Measurements from ENCODE around the gene DLG5.

DLG5 gene

DNA sequence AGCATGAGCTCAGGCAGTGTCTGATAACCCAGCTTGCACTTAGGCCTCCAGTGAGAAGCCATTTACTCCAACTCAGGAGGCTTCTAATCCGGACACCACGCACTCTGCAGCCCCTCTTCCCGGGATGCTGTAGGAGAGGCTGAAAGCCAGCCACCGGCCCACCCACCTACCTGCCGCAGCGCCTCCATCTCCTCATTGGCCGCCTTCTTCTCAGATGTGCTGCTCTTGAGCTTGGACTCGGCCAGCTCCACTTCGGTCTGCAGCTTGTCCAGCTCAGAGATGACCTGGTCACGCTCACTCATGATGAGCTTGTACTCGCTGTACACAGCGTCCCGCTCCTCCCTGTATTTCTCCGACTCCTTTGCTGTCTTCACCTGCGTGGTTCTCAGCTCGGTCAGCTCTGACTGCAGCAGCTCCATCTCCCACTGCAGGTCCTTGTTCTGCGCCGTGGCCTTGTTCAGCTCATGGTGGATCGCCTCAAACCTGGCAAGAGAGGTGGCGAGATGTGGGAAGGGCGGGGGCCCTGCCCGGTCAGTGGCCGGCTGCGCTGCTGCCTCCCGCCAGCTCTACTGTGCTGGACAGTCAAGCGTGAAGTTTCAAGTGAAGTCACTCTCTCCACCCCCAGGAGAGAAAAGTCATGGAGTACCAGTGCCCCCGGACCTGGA is 84.7 kb downstream of the DLG5 start:
- no peak for FAIRE-seq

DNA sequence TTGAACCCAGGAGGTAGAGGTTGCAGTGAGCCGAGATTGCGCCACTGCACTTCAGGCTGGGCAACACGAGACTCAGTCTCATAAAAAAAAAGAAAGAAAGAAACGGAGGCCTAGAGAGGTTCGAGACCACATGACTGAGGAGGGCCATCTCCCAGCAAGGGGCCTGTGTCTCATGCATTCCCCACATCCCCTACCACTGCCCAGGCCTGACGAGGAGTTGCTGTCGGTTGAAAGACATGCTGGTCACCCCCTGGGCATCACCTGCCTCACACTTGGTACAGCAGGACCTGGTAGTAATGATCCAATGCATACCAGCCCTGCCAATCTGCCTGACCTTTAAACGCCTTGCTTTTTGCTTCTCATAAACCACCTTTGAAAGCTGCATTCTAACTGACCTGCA is 85.9 kb downstream of the DLG5 start:
- no peak for FAIRE-seq

DNA sequence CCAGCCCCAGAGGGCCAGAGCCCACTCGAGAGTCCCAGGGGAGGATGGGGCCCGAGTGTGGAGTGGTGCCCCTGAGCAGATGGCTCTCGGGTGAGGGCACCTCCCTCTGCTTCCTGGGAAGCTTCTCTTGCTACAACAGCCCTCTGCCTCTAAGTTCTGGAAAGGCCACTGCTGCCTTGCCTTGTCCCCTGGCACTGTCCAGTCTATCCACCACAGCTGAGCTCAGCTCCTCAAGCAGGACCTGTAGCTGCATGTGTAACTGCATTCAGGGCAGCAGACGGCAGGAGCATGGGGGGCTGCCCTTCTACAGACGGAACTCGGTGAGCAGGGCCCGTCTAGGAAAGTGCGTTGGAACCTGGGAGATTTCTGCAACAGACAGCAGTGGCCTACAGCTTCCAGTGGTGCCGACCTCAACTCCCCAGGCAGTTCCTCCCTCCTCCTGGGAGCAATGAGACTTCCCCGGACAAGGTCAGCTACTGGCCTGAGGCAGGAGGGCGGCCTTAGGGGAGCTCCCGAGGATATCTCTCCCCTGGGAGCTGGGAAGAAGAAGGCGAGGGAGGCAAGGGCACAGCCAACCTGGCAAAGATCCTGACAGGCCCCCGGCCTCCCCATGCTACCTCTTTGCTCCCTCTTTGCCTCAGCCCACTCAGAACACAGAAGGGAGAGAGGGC is 88.5 kb downstream of the DLG5 start:
- FAIRE-seq = no peak

DNA sequence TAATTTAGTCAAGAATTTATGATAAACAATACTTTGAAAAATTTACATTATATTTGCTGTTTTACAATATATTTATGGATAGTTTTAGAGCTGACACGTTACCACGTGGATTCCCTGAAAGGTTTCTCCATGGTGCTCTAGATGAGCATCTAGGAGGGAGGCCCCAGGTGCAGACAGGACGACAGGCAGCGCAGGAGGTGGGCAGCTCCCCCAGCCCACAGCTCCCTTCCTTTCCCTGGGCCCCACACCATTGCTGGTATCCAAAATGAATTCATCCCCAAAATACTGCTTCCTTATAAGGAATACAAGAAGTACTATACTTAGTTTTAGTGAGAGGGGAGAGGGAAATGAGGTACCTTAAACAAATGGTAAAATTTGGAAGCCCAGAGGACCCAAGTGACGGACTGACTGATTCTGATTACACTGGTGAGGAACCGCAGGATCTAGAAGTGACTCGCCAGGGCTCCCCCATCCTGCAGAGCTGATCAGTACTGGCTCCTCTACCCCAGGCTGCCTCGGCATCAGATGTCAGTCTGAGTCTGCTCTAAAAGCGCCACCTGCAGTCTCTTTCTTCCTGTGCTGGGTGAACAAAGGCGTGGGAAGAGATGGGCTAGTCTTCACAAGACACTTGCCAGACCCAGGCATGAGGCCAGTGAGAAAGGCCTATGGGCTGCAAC is 89.2 kb downstream of the DLG5 start:
- FAIRE-seq = no peak

DNA sequence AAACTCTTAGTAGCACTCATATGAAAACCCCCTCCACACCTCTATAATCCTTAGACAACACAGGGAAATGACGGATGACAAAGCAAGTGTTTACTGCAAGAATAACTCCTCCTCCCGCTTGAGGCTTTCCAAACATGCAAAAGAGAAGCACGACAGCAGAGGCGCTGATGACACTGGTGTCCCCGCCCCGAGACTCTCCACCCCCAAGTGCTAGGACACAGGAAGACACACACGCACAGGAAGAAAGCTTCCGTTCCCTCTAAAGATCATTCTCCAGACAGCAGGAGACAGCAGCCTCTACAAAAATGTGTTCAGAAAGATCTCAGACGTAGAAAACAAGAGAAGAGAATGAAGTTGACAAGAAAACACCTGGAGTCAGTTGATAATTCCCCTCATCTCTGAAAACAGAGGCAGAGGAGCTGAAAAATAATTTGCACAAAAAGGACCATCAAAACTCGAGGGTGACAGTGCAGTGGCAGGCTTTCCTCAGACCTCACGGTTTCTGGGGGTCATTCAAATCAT is 90.2 kb downstream of the DLG5 start:
- no peak for FAIRE-seq

DNA sequence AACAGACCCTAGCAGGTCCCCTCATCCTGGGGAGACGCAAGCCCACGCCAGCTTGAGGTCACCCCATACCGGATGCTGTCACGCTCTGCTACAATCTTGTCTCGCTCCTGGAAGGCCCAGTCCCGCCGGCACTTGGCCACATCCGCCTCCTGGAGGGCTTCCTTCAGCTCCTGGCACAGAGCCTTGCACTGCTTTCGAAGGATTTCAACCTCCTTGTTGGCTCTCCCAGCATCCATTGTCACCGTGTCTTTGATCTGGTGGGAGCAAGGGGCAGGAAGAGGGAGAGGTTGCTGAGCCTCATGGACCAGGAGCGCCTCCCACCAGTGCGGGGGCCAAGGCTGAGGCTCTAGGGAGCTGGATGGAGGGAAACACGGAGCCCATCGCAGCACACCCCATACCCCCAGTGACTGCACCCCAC is 90.9 kb downstream of the DLG5 start:
- FAIRE-seq = no peak

DNA sequence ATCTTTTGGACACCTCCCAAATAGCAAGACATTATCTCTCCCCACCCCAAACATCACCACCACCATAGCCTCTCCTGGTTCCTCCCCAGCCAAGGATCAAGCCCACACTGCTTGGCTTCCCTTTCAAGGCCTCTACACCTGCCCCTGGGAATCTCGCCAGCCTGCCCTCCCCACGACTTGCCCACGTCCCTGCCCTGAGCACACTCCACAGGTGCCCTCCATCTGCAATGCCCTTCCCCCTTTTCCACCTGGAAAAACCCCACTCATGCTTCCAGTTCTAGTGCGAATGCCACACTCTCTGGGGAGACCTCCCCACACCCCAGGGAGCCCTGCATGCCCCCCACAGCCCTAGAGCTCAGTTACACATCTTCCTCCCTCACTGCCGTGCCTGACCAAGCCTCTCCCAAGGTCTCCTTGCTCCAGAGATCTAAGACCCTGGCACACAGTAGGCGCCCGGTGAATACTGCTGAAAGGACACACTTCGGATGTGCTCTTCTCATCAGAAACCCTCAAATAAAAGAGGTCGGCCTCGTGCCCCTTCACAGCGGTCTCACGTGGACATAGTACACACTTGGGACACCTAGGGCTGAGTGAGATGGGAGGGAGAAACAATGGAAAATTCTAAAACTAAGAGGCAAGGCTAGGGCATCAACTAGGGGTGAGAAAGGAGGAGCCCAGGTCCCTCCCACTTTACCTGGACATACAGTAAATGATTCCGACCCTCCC is 91.4 kb downstream of the DLG5 start:
- no peak for FAIRE-seq

DNA sequence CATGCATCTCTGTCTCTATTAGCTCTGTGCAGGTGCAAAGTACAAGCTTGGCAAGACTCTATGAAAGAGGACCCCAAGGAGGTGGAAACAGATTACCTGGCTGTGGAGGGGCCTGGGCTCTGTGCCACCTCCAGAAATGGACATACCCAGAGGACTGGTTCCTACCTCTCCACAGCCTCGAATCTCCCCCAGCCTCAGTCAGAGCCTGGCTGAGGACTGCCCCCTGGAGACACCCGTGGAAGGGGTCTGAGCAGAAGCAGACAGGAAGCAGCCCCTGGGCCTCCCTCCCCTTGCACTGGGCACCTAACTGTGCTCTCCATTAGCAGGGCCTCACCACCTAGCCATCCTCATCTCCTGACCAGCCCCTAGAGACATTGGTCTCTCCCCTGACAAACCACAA is 92.0 kb downstream of the DLG5 start:
- FAIRE-seq = no peak

DNA sequence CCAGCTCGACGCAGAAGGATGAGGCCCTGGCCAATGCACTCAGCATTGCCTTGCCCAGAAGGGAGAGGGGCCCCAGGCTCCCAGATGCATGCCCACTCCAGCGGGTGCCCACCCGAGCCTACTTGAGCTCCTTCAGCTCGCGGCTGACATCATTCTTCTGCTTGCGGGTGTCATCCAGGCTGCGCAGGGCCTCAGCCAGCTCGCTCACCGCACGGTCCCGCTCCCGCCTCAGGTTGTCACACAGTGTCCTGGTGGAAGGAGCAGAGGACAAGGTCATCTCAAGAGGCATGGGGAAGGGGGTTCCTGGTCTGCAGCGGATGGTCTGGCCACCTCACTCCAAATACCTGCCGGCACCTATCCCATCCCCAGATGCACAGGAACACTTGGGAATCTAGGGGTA is 92.8 kb downstream of the DLG5 start:
- no peak for FAIRE-seq

DNA sequence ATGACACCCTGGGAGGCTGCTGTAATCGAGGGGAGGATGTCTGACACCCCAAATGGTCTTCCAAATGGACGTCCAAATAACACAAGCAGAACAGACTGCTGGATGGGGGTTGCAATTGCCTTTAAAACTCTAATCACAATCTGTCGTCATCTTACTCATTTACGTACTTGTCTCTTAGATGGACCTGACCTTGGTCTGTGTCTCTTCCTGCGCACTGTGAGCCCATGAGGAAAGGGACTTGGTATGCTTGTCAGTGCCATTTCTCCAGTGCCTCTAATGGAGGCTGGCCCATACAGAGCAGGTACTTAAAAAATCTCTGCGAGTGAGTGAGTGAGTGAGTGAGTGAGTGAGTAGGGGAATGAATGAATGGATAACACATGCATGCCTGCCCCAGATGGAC is 93.3 kb downstream of the DLG5 start:
- no peak for FAIRE-seq

DNA sequence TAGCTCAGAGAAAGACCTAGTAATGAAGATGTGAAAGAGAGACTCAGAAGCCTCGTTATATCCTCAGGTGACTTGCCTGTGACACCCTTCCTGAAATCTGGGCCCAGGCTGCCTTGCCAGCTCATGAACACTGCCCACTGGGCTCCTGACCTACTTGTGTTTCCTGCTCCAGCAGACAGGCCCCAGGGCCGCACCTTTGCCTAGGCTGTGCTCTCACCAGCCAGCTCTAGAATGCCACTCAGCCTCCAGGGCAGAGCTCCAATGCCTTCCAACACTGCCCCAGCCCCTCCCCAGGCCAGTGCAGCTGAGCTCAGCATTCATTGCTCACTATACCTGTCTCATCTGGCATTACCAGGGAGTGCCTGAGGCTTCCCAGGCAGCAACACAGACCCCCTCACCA is 94.3 kb downstream of the DLG5 start:
- no peak for FAIRE-seq

DNA sequence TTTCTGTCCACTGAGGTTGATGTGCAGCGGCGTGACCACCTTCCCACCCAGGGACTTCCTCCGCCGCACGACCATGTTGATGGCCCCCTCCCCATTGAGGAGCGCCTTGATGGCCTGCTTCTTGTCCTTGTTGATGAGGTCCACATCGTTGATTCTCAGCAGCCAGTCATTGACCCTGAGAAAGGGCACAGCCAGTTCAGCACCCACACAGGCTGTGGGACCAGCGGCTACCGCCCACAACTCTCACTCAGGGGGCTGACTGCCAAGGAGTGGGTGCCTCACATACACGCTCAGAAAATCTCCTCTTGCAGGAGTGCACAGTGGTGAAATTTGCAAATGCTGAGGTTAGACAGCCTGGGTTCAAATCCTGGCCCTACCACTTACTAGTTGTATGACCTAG is 97.2 kb downstream of the DLG5 start:
- no peak for FAIRE-seq

DNA sequence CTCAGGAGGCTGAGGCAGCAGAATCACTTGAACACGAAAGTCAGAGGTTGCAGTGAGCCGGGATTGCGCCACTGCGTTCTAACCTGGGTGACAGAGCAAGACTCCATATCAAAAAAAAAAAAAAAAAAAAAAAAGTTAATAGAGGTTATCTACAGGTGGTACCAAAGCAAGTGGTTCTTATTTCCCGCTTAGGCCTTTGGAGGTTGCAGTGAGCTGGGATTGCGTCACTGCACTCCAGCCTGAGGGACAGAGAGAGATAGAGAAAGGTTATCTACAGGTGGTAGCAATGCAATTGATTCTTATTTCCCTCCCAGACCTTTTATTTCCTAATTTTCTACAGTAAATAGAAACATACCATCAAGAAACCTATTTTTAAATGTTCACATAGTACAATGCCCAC is 98.2 kb downstream of the DLG5 start:
- FAIRE-seq = no peak

DNA sequence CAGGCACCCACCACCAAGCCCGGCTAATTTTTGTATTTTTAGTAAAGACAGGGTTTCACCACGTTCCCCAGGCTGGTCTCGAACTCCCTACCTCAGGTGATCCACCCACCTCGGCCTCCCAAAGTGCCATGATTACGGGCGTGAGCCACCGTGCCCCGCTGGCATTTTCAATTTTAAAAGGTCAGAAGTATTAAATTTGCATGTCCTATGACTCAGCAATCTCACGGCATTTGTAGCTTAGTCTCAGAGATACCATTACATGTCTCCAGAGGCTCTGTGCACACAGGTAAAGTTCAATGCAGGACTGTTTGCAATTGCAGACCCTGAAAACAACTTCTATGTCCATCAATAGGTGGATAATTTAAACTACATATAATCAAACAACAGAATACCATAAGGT is 99.2 kb downstream of the DLG5 start:
- FAIRE-seq = no peak

DNA sequence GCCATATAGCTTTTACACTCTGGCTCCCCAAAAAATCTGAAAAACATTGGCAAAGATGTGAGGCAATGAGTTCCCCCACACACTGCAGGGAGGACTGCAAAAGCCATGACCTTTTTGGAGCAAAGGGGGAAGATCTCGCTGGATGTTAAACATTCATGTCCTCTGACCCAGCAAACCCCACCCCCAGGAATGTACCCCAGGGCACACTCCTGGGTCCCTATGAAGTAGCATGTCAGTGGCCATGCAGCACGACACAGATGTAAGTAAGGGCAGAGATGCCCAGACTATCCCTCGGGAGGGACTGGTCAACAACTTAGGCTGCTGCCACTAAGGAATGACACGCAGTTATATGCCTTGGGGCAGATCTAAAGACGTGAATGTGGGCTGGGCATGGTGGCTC is 100.6 kb downstream of the DLG5 start:
- no peak for FAIRE-seq

DNA sequence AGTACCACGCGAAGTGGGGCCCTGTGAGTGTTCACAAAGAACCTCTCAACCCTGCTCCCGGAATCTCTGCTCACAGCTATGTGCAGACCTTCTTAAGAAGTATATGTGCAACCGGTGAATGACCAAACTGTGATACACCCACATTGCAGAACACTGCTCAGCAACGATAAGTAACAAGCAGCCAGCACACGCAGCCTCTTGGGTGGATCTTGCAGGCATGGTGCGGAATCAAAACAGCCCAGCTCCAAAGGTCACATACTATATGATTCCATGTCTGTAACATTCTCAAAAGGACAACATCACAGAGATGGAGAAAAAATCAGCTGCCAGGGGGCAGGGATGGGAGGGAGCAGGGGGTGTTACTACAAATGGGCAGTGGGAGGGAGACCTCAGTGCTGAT is 101.6 kb downstream of the DLG5 start:
- no peak for FAIRE-seq

DNA sequence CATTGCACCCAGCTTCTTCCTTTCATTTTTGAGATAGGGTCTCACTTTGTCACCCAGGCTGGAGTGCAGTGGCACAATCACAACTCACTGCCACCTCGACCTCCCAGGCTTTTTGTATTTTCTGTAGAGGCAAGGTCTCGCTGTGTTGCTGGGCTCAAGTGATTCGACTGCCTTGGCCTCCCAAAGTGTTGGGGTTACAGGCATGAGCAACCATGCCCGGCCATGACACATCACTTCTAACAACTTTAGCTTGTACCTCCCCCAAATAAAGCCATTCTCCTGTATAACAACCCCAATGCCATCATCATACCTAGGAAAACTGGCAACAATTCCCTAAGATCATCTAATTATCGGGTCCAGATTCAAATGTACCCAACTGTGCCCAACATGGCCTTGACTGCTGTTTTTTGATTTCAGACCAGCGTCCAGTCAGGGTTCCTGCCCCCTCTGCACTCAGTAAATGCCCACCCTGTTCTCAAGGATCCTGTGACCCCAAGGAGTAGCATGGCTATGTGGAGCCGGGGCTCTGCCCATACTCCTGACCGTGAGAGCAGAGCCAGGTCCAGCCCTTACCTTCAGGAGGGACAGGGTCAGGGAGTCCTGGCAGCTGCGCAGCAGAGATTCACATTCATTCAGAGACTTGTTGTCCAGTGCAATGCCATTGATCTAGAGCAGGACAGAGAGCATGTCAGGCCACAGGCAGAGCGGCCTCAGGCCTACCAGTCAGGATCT is 102.6 kb downstream of the DLG5 start:
- no peak for FAIRE-seq

DNA sequence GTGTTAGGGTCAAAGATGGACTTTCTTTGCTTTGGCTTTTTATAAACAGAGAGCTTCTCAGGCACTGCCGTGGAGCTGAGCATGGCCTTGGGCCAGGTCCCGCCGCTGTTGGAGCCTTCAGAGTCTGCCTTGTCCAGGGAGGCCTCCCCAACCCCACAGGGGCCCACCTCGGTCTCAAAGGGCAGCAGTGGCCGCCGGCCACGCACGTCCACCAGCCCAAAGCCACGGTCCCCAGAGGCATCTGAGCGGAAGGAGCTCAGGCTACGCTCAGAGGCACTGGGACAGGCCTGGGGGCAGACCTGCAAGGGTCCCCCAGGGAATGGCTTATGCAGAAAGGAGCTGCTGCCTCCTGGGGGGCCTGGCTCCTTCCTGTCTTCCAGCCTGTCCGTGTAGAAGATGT is 105.0 kb downstream of the DLG5 start:
- FAIRE-seq = no peak

DNA sequence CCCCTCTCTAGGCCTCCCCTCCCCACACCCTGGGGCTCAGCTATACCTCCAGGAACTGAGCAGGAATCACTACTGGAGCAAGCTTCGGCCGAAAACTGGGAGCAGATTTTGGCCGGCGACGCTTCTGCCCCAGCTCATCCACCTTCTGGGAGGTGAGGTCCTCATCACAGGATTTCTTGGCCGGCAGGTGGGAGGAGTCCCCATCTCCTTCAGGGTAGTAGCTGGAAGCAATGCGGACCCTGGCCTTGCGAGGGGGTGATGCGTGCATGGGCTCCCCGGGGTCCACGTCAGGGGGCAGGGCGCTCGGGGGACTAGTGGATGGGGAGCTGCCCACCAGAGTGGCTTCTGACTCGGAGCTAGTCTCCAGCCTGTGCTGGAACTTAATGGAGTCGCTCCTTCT is 105.5 kb downstream of the DLG5 start:
- no peak for FAIRE-seq

DNA sequence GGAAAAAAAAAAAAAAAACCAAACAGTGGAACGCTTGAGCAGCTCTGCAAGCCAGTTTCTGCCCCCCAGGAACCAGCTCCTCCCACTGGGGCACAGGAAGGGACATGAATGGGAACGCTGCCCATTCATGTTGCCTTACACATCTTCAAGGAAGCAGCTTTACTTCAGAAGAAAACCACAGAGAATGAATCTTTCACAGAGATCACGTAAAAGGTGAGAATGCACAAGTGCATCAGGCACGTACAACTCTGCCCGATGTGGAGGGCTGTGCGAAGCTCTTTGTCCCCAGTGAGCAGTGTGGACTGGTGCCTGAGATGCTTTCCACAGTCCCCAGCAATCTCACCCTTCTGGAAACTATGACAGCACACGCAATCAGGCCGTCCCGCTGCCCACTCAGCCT is 106.2 kb downstream of the DLG5 start:
- FAIRE-seq = no peak

DNA sequence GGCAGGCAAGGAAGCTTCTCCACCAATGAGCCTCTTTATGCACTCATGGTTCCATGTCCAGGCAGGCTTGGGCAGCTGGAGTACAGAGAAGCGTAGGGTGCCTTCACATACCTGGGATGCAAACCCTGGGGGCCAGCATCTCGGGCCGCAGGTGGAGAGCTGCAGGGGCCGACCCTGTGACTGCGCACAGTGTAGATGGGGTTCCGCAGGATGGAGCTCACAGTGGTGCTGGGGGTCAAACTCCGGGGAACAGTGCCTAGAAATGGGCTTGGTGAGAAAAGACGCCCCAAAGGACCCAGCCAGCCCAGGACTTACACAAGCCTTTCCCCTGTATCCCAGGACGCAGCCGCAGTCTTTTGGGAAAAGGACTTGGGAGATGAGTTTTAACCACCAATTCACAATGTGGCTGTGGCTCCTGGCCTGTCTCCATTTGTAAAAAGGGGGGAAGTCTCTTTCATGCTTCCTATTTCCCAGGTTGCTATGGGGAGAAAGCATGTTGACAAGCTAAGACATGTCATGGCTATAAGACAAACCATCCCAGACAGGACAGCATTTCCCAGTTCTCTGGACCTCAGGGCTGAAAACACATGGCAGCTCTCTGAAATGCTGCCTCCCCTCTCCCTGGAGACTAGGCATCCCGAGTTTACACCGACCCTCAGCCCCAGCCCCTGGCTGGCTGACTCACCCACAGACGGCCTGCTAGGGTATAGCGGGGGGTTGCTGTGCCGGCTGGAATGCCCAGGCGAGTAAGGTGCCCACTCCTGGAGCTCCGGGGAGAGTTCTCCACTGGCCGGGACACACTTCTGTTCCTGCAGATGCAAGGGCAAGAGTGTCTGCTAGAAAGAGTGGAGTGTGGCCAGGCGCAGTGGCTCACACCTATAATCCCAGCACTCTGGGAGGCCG is 107.1 kb downstream of the DLG5 start:
- FAIRE-seq = no peak

DNA sequence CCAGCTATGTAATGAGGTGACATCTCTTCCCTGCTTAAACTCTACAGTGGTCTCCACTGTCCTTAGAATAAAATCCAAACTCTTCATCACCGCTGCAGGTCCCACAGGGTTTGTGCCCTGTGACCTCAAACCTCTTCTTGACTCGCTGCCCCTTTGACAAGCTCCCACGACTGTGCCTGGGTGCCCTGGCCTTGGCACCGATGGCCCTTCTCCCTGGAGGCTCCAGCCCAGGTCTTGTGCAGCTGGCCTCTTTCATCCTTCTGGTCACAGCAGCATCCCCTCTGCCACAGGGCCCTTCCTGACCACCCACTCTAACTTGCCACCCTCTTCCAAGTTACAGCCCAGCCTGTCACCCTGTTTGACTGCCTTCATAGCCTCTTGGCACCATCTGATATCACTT is 108.2 kb downstream of the DLG5 start:
- no peak for FAIRE-seq
